ENCODE results near the gene ADSS1. TPM values are rescaled to one million over a fixed set of nuclear protein-coding genes. Genes with fewer than 3 reads are reported as not detected.

The ADSS1 gene
- total RNA-seq, 1 experiment from 2014 or later: 10.0 TPM

- TF ChIP-seq ZNF512 (CRISPR knock-in tag; IDR thresholded peaks at IDR 0.05; ENCODE audit: borderline replicate concordance) (no peak), ZNF423 (CRISPR knock-in tag; IDR thresholded peaks at IDR 0.05) (no peak), USF2 (CRISPR knock-in tag; IDR thresholded peaks at IDR 0.05) (no peak), CBFB (CRISPR knock-in tag; IDR thresholded peaks at IDR 0.05; ENCODE audit: low read depth) (no peak), SOX15 (CRISPR knock-in tag; IDR thresholded peaks at IDR 0.05) (no peak), ZSCAN18 (CRISPR knock-in tag; IDR thresholded peaks at IDR 0.05) (no peak), ELF4 (CRISPR knock-in tag; IDR thresholded peaks at IDR 0.05; ENCODE audit: low read depth) (no peak), E2F5 (CRISPR knock-in tag; IDR thresholded peaks at IDR 0.05) (no peak), E2F4 (CRISPR knock-in tag; IDR thresholded peaks at IDR 0.05; ENCODE audit: borderline replicate concordance, low read depth) (no peak), AR (CRISPR knock-in tag; IDR thresholded peaks at IDR 0.05) (no peak)
Observed at GRCh38 chr14:104785708-104786080, 61.7 kb downstream of the ADSS1 start (continued).

GRCh38 chr14:104786091-104786586 is 62.1 kb downstream of the ADSS1 start:
- H3K4me1 Mint-ChIP-seq: no peaks in the 10 kb centered on the region
- H3K27me3 Mint-ChIP-seq (ENCODE audit: low read depth): no peaks in the 10 kb centered on the region
- H3K27ac Mint-ChIP-seq: no peak overlapping the region
- H3K9me3 Mint-ChIP-seq: no peaks in the 10 kb centered on the region
- H3K4me3 Mint-ChIP-seq: no peak overlapping the region
- ChIA-PET CTCF (no interaction called here), POLR2A (no interaction called here)
- no peaks in the 10 kb centered on the region for H3K36me3 Mint-ChIP-seq
- ATAC-seq (no peak), DNase-seq (ENCODE audit: low spot score) (no peak)
- TF ChIP-seq SMAD4 (CRISPR knock-in tag; IDR thresholded peaks at IDR 0.05): no peak
- TF ChIP-seq CREM (CRISPR knock-in tag; IDR thresholded peaks at IDR 0.05): no peak
- TF ChIP-seq HMGXB4 (CRISPR knock-in tag; IDR thresholded peaks at IDR 0.05): no peak
- TF ChIP-seq AFF4 (CRISPR knock-in tag; IDR thresholded peaks at IDR 0.05; ENCODE audit: borderline replicate concordance): no peak
- TF ChIP-seq ATF3 (CRISPR knock-in tag; conservative IDR thresholded peaks at IDR 0.05): no peak
- no peak for TF ChIP-seq E2F1 (CRISPR knock-in tag; IDR thresholded peaks at IDR 0.05)
- TF ChIP-seq FOXJ3 (CRISPR knock-in tag; IDR thresholded peaks at IDR 0.05; ENCODE audit: borderline replicate concordance): no peak
- TF ChIP-seq E2F4 (CRISPR knock-in tag; IDR thresholded peaks at IDR 0.05; ENCODE audit: borderline replicate concordance, low read depth): no peak
- TF ChIP-seq JUN (CRISPR knock-in tag; IDR thresholded peaks at IDR 0.05): no peak
